Transverse colon (tissue), 4 donors: ENCODE results near the gene MIOX.

Source experiments
- CTCF ChIP-seq, 5 experiments: fragments of 200-600 bp in 3 of 5; fragments of 450-650 bp in 2 of 5; sonication (generic) in 3 of 5; IDR thresholded peaks; 1 replicate in 2 of 5; 2 replicates in 3 of 5; pipeline ENCODE4 v1.5.1; 2016 to 2017; ENCODE audit warnings: antibody characterized with exemption in 5 of 5, inconsistent platforms in 3 of 5, mild to moderate bottlenecking in 2 of 5, moderate library complexity in 1 of 5
- POLR2A ChIP-seq: fragments of 450-650 bp; IDR thresholded peaks from one replicate; pipeline ENCODE4 v1.6.1; 2016; ENCODE audit warnings: antibody characterized with exemption, mild to moderate bottlenecking, moderate library complexity
- POLR2AphosphoS5 ChIP-seq, 3 donors: sonication (generic); formaldehyde crosslinking; IDR thresholded peaks; one replicate each; pipeline ENCODE4 v1.6.1; 2016; ENCODE audit warnings: antibody characterized with exemption in 3 of 3

GRCh38 chr22:50454556-50455075 lies 32.0 kb upstream of the MIOX start:
- TF ChIP-seq CTCF (IDR thresholded peaks at IDR 0.05) (no peak), POLR2A (no peak), POLR2AphosphoS5 (IDR thresholded peaks at IDR 0.05) (no peak)
